Stimulated activated CD4-positive, alpha-beta T cell treated with anti-CD3 and anti-CD28 coated beads, Interleukin-1b, Interleukin-23, amount 100 ng/mL, for 4 hours (primary cell): ENCODE data around the gene ADAM33.

Experiments used
- DNase-seq, 2 donors: peaks; one replicate each; pipeline ENCODE4 v3.0.0-alpha.2; 2020; ENCODE audit warnings: low read depth in 2 of 2

ADAM33 gene

GRCh38 chr20:3646067-3646440, 35.8 kb downstream of the ADAM33 start:
- no peak for DNase-seq

DNA sequence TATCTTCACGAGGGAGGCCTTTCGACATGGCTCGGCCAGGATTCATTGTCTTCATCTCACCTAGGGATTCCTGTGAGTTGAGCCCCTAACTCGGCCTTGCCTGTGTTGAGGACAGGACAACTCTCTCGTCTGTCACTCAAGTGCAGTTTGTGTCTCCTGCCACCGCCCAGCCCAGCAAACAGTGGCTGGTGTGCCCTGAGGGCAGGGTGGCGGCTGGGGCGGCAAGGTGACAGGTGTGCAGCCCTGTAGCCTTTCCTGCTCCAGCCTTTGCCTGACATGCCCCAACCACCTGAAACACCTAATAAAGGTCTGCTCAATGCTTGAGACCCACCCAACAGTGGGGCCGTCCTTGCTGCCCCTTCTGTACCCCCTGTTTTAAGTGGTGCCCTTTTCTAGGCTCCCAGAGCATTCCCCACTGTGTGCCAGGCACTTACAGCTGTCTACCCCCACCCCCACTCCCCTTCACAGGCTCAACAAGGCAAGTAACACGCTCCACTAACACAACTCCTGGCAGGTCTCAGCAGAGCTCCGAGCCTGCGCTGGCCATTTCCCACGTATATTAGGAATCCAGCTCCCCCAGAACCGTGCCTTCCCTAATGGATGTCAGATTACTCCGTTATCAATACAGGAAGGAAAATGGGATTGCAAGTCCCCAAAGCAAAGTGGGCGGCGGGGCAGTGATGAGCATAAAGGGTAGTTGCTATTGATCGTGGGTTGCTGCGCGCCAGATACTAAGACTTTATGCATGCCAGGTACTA, 36.3 kb downstream of the ADAM33 start:
- DNase-seq: no peak

DNA sequence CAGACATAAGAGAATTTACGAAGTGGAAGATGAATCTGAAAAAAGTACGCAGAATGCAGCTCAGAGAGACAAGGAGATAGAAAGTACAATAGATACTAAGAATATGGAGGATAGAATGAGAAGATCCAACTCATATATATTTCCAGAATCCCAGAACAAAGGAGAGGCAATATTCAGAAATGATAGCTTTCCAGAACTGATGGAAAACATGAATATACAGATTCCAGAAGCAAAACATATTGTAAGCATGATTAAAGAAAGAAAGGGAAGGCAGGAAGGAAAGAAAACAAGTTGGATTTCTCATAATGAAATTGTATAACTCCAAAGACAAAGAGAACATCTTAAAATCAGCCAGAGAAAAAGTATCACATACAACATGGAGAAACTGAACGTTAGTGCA, 41.6 kb downstream of the ADAM33 start:
- no peak for DNase-seq

GRCh38 chr20:3635346-3635745, 46.5 kb downstream of the ADAM33 start:
- no peak for DNase-seq

GRCh38 chr20:3633913-3634478, 47.8 kb downstream of the ADAM33 start:
- DNase-seq: no peak

DNA sequence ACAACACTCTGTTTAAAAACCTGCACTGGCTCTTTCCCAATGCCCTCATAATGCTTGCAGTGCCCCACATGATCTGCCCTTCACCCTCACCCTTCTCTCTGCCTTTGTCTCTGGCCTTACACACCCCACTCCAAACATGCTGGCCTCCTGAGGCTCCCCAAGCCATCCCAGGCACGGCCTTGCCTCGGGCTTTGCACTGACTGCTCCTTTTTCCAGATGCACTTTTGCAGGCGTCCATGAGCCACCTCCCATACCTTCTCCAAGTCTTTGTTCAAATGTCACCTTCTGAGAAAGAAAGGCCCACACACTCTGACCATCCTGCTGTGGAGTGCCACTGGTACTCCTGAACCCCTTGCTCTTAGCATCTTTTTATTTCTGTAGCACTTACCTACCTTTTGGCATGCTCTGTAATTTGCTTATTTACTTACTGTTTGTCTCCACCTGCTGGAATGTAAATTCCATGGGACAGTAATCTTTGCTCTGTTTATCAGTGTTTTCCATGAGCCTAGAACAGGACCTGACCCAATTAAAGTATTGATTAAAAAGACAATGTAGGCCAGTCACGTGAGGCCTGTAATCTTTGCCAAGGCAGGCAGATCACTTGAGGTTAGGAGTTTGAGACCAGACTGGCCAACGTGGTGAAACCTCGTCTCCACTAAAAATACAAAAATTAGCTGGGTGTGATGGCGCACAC, 49.4 kb downstream of the ADAM33 start:
- no peak for DNase-seq

- no peak for DNase-seq
Observed at GRCh38 chr20:3631534-3631933, 50.3 kb downstream of the ADAM33 start.

DNA sequence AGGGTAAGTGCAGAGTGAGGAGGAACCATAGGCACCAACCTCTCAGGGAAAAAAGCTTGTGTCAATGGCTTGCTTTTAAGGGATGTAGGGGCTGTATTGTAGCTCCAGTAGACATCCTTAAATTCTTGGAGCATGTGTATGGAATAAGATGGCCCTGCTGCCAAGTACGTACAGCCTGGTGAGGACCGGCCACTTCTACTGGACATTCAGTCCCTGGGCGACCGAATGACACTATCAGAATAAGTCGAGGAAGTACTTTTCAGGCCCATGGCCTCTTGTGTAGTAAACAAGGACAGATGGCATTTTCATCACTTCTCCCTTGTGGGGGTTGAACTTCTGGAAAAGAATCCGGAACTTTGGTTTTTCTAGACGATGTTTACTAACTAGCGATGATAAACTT, 51.4 kb downstream of the ADAM33 start:
- DNase-seq: no peak

GRCh38 chr20:3629893-3630292, 51.9 kb downstream of the ADAM33 start:
- no peak for DNase-seq

GRCh38 chr20:3628502-3629314, 53.1 kb downstream of the ADAM33 start:
- DNase-seq: no peak

- no peak for DNase-seq
Observed at GRCh38 chr20:3627476-3627875, 54.3 kb downstream of the ADAM33 start.

DNA sequence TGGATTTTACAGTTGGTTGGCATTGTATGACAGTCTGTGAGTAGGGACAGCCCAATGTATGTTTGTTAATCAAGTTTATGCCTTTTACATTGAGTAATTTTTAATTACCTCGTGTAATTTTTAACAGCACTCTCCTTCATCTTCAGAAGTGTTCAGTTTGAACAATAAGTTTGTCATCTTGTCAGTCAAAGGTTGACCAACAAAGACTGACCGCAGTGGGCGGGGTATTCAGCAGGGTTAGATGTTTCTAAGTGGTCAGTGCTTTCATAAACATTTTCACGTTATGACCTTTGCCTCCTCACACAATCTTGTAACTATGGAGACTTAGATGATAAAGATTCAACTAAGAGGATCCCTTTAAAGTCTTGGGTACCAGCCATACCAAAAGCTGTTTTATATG, 59.4 kb downstream of the ADAM33 start:
- DNase-seq: no peak

- DNase-seq: no peak
Observed at GRCh38 chr20:3621111-3621510, 60.7 kb downstream of the ADAM33 start.
